Liver (tissue), 9 donors: ENCODE data around the gene PHAX. TPM values are rescaled to one million over a fixed set of nuclear protein-coding genes. Genes with fewer than 3 reads are reported as not detected.

Experiments
- DNase-seq: peaks from one replicate; pipeline ENCODE4 v3.0.0-alpha.2; 2017; ENCODE audit warnings: low spot score
- H3K27ac ChIP-seq, 2 donors: one replicate each; pipeline ENCODE4 v1.7.0; 2013; ENCODE audit warnings: inconsistent platforms in 2 of 2, low read length in 2 of 2, control low read depth in 1 of 2, low read depth in 1 of 2, mild to moderate bottlenecking in 1 of 2
- H3K27me3 ChIP-seq, 4 donors: one replicate each; pipeline versions ENCODE4 v1.6.1 to v1.7.0; 2013; ENCODE audit warnings: low read length in 3 of 4, inconsistent platforms in 1 of 4, mild to moderate bottlenecking in 1 of 4, moderate library complexity in 1 of 4; ENCODE audit not compliant: control insufficient read depth in 4 of 4, insufficient read depth in 4 of 4
- H3K36me3 ChIP-seq, 4 donors: one replicate each; pipeline versions ENCODE4 v1.6.1 to v1.7.0; 2013; ENCODE audit warnings: low read length in 3 of 4, mild to moderate bottlenecking in 3 of 4, low read depth in 1 of 4, moderate library complexity in 1 of 4; ENCODE audit not compliant: control insufficient read depth in 4 of 4, insufficient read depth in 3 of 4
- H3K4me1 ChIP-seq, 4 donors: one replicate each; pipeline versions ENCODE4 v1.6.1 to v1.7.0; 2013; ENCODE audit warnings: low read length in 3 of 4, mild to moderate bottlenecking in 3 of 4, moderate library complexity in 1 of 4; ENCODE audit not compliant: control insufficient read depth in 4 of 4, insufficient read depth in 4 of 4
- H3K4me3 ChIP-seq, 3 donors: one replicate each; pipeline versions ENCODE4 v1.6.1 to v1.7.0; 2013; ENCODE audit warnings: low read length in 3 of 3, control low read depth in 1 of 3, low read depth in 1 of 3, mild to moderate bottlenecking in 1 of 3
- H3K9ac ChIP-seq, 2 donors: one replicate each; pipeline ENCODE4 v1.7.0; 2013; ENCODE audit warnings: low read length in 2 of 2, mild to moderate bottlenecking in 2 of 2, moderate library complexity in 2 of 2, control low read depth in 1 of 2, low read depth in 1 of 2
- H3K9me3 ChIP-seq, 4 donors: one replicate each; pipeline versions ENCODE4 v1.6.1 to v1.7.0; 2013; ENCODE audit warnings: low read length in 3 of 4; ENCODE audit not compliant: control insufficient read depth in 4 of 4
- EGR1 ChIP-seq, 2 donors: IDR thresholded peaks; 2 replicates each; pipeline ENCODE4 v1.6.1; 2016 to 2018; ENCODE audit warnings: antibody characterized with exemption in 2 of 2, low read depth in 2 of 2
- FOXA1 ChIP-seq: IDR thresholded peaks from 2 replicates; pipeline ENCODE4 v1.6.1; 2016; ENCODE audit warnings: antibody characterized with exemption
- FOXA2 ChIP-seq: IDR thresholded peaks from 2 replicates; pipeline ENCODE4 v1.6.1; 2016; ENCODE audit warnings: antibody characterized with exemption
- GABPA ChIP-seq, 2 donors: IDR thresholded peaks in 1 of 2; conservative IDR thresholded peaks in 1 of 2; 2 replicates each; pipeline ENCODE4 v1.6.1; 2016; ENCODE audit warnings: antibody characterized with exemption in 2 of 2, mild to moderate bottlenecking in 1 of 2, moderate library complexity in 1 of 2
- HNF4A ChIP-seq, 2 donors: conservative IDR thresholded peaks; 2 replicates each; pipeline ENCODE4 v1.6.1; 2016; ENCODE audit warnings: antibody characterized with exemption in 2 of 2, mild to moderate bottlenecking in 2 of 2
- HNF4G ChIP-seq: IDR thresholded peaks from 2 replicates; pipeline ENCODE4 v1.6.1; 2016; ENCODE audit warnings: antibody characterized with exemption
- JUND ChIP-seq, 2 donors: IDR thresholded peaks; 2 replicates each; pipeline ENCODE4 v1.6.1; 2016; ENCODE audit warnings: antibody characterized with exemption in 2 of 2
- NR2F2 ChIP-seq: IDR thresholded peaks from 2 replicates; pipeline ENCODE4 v1.6.1; 2016; ENCODE audit warnings: antibody characterized with exemption
- RAD21 ChIP-seq, 2 donors: IDR thresholded peaks; 2 replicates each; pipeline ENCODE4 v1.6.1; 2016; ENCODE audit warnings: antibody characterized with exemption in 2 of 2, mild to moderate bottlenecking in 2 of 2
- RXRA ChIP-seq, 2 donors: IDR thresholded peaks; 2 replicates each; pipeline ENCODE4 v1.6.1; 2017 to 2018; ENCODE audit warnings: antibody characterized with exemption in 2 of 2, mild to moderate bottlenecking in 1 of 2
- SP1 ChIP-seq: IDR thresholded peaks from 2 replicates; pipeline ENCODE4 v1.6.1; 2018; ENCODE audit warnings: antibody characterized with exemption, mild to moderate bottlenecking
- TAF1 ChIP-seq: conservative IDR thresholded peaks from 2 replicates; pipeline ENCODE4 v1.6.1; 2016; ENCODE audit warnings: antibody characterized with exemption, mild to moderate bottlenecking
- YY1 ChIP-seq: IDR thresholded peaks from 2 replicates; pipeline ENCODE4 v1.6.1; 2016; ENCODE audit warnings: antibody characterized with exemption, mild to moderate bottlenecking
- WGBS: extraction: QIAGEN DNeasy Blood & Tissue Kit; methylation state at CpG from one replicate; pipeline ENCODE4 v1.1.7; 2013; 5-methylcytosine and 5-hydroxymethylcytosine counted together
- polyA plus RNA-seq, 2 donors: library from polyadenylated mRNA; stranded (reverse) in 1 of 2; unstranded in 1 of 2; fragments of 200-250 nt in 1 of 2; fragments of >200 nt in 1 of 2; fragmentation: Nextera tagmentation in 1 of 2; extraction: Ambion mirVana in 1 of 2; gene quantifications; one replicate each; pipeline versions ENCODE4 v1.2.1 to v1.2.3, GENCODE V29; 2013 to 2015
- total RNA-seq, 2 donors: library from RNA; depleted of rRNA; stranded (reverse); fragments of >200 nt; gene quantifications; one replicate each; pipeline ENCODE4 v1.2.3, GENCODE V29; 2014
- TF ChIP-seq, protein P1 (sequence below): fragments of 150-350 bp; IDR thresholded peaks from 2 replicates; pipeline ENCODE4 v1.5.1; 2017; ENCODE audit warnings: improper control_type of control experiment, low read depth, low read length; ENCODE audit not compliant: missing input control
- TF ChIP-seq, protein P2 (sequence below): IDR thresholded peaks from 2 replicates; pipeline ENCODE4 v1.6.1; 2016; ENCODE audit warnings: antibody characterized with exemption
- TF ChIP-seq, protein P3 (sequence below): IDR thresholded peaks from 2 replicates; pipeline ENCODE4 v1.6.1; 2016; ENCODE audit warnings: antibody characterized with exemption
- TF ChIP-seq, protein P4 (sequence below): IDR thresholded peaks from 2 replicates; pipeline ENCODE4 v1.6.1; 2016; ENCODE audit warnings: antibody characterized with exemption
- donor health status: healthy.
- donor health status: healthy.
- donor health status: healthy.
- donor health status: healthy.
- donor health status: healthy.

PHAX gene
- total and polyA plus RNA-seq, 4 donors: 10.3 to 32.6 (median 25.1) TPM

DNA sequence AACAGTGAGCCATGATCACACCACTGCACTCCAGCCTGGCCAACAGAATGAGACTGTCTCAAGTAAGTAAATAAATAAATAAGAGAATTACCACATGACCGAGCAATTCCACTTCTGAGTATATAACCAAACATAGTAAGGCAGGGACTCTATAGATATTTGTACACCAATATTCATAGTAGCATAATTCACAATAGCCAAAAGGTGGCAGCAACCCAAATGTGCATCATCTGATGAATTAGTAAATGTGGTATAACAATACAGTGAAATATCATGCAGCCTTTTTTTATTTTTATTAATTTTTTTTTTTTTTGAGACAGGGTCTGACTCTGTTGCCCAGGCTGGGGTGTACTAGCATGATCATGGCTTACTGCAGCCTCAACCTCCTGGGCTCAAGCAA lies 38.8 kb upstream of the PHAX start:
- TF ChIP-seq, protein P1, sequence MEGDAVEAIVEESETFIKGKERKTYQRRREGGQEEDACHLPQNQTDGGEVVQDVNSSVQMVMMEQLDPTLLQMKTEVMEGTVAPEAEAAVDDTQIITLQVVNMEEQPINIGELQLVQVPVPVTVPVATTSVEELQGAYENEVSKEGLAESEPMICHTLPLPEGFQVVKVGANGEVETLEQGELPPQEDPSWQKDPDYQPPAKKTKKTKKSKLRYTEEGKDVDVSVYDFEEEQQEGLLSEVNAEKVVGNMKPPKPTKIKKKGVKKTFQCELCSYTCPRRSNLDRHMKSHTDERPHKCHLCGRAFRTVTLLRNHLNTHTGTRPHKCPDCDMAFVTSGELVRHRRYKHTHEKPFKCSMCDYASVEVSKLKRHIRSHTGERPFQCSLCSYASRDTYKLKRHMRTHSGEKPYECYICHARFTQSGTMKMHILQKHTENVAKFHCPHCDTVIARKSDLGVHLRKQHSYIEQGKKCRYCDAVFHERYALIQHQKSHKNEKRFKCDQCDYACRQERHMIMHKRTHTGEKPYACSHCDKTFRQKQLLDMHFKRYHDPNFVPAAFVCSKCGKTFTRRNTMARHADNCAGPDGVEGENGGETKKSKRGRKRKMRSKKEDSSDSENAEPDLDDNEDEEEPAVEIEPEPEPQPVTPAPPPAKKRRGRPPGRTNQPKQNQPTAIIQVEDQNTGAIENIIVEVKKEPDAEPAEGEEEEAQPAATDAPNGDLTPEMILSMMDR: no peak
- TF ChIP-seq NR2F2 (no peak), FOXA2 (no peak), HNF4G (no peak), GABPA (IDR thresholded peaks at IDR 0.05 in 1 of 2, conservative IDR thresholded peaks at IDR 0.05 in 1 of 2) (no peak), RXRA (IDR thresholded peaks at IDR 0.05) (no peak), SP1 (no peak), HNF4A (conservative IDR thresholded peaks at IDR 0.05) (no peak), RAD21 (IDR thresholded peaks at IDR 0.05) (no peak), FOXA1 (no peak), EGR1 (IDR thresholded peaks at IDR 0.05; ENCODE audit: low read depth in 2 of 2) (no peak)
- TF ChIP-seq, protein P2, sequence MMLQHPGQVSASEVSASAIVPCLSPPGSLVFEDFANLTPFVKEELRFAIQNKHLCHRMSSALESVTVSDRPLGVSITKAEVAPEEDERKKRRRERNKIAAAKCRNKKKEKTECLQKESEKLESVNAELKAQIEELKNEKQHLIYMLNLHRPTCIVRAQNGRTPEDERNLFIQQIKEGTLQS: no peak
- TF ChIP-seq, protein P3, sequence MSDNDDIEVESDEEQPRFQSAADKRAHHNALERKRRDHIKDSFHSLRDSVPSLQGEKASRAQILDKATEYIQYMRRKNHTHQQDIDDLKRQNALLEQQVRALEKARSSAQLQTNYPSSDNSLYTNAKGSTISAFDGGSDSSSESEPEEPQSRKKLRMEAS: no peak
- TF ChIP-seq, protein P4, sequence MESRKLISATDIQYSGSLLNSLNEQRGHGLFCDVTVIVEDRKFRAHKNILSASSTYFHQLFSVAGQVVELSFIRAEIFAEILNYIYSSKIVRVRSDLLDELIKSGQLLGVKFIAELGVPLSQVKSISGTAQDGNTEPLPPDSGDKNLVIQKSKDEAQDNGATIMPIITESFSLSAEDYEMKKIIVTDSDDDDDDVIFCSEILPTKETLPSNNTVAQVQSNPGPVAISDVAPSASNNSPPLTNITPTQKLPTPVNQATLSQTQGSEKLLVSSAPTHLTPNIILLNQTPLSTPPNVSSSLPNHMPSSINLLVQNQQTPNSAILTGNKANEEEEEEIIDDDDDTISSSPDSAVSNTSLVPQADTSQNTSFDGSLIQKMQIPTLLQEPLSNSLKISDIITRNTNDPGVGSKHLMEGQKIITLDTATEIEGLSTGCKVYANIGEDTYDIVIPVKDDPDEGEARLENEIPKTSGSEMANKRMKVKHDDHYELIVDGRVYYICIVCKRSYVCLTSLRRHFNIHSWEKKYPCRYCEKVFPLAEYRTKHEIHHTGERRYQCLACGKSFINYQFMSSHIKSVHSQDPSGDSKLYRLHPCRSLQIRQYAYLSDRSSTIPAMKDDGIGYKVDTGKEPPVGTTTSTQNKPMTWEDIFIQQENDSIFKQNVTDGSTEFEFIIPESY: no peak
- no peak overlapping the region for H3K27ac ChIP-seq
- no peak overlapping the region for H3K9ac ChIP-seq
- no peak overlapping the region for H3K4me3 ChIP-seq
- H3K27me3 ChIP-seq: no peaks in the 10 kb centered on the region
- no peaks in the 10 kb centered on the region for H3K9me3 ChIP-seq
- H3K4me1 ChIP-seq: peaks cover 0 to 8% (median 4%) of the 10 kb centered on the region in 4 donors
- 83% methylated on average over 1 of the region's 1 CpG for WGBS
- DNase-seq: no peak
- peaks cover 3 to 32% (median 21%) of the 10 kb centered on the region in 4 donors for H3K36me3 ChIP-seq

- H3K27ac ChIP-seq: no peak overlapping the region
- TF ChIP-seq NR2F2 (no peak), TAF1 (no peak), RAD21 (IDR thresholded peaks at IDR 0.05) (no peak), JUND (IDR thresholded peaks at IDR 0.05) (no peak), FOXA1 (no peak), YY1 (no peak), EGR1 (IDR thresholded peaks at IDR 0.05; ENCODE audit: low read depth in 2 of 2) (no peak), GABPA (IDR thresholded peaks at IDR 0.05 in 1 of 2, conservative IDR thresholded peaks at IDR 0.05 in 1 of 2) (no peak), FOXA2 (no peak), HNF4G (no peak)
- TF ChIP-seq, protein P4: no peak
- TF ChIP-seq, protein P2: no peak
- no peak for DNase-seq
- H3K4me3 ChIP-seq: no peak overlapping the region
- H3K9me3 ChIP-seq: no peaks in the 10 kb centered on the region
- no peaks in the 10 kb centered on the region for H3K27me3 ChIP-seq
- peaks cover 0 to 8% (median 4%) of the 10 kb centered on the region in 4 donors for H3K4me1 ChIP-seq
- WGBS: 90% methylated on average over 2 of the region's 2 CpGs
- peaks cover 5 to 32% (median 21%) of the 10 kb centered on the region in 4 donors for H3K36me3 ChIP-seq
- no peak overlapping the region for H3K9ac ChIP-seq
Observed at GRCh38 chr5:126562823-126563222, 37.9 kb upstream of the PHAX start.
